Subcutaneous adipose tissue (tissue), 4 donors: ENCODE results near the gene CHST9. TPM values are rescaled to one million over a fixed set of nuclear protein-coding genes. Genes with fewer than 3 reads are reported as not detected.

Experiments used
- CTCF ChIP-seq: fragments of 450-650 bp; IDR thresholded peaks from one replicate; pipeline ENCODE4 v1.5.1; 2016; ENCODE audit warnings: low read depth, mild to moderate bottlenecking, control low read depth, antibody characterized with exemption, moderate library complexity
- total RNA-seq, 4 donors: library from RNA; depleted of rRNA; stranded (reverse); fragments of >200 nt; gene quantifications; one replicate each; pipeline ENCODE4 v1.1.0, GENCODE V29; 2016

The CHST9 gene
- total RNA-seq, 4 donors from 2014 or later, result not detected

- TF ChIP-seq CTCF, result no peak
Measured at GRCh38 chr18:27017901-27018500, 167.1 kb downstream of the CHST9 start.

- no peak for TF ChIP-seq CTCF
Measured at GRCh38 chr18:27014841-27015240, 170.3 kb downstream of the CHST9 start.

- no peak for TF ChIP-seq CTCF
Measured at GRCh38 chr18:27010784-27011183, 174.3 kb downstream of the CHST9 start.

GRCh38 chr18:27009293-27009692 is 175.8 kb downstream of the CHST9 start:
- no peak for TF ChIP-seq CTCF

GRCh38 chr18:27008575-27008974 is 176.5 kb downstream of the CHST9 start:
- TF ChIP-seq CTCF, result no peak

- TF ChIP-seq CTCF, result no peak
Measured at GRCh38 chr18:27007880-27008279, 177.2 kb downstream of the CHST9 start.

- TF ChIP-seq CTCF, result no peak
Measured at GRCh38 chr18:27005589-27005988, 179.5 kb downstream of the CHST9 start.
